ENCODE measurements around the gene CAVIN1. TPM values are rescaled to one million over a fixed set of nuclear protein-coding genes. Genes with fewer than 3 reads are reported as not detected.
"Not testable (repeated sequence)": the region's sequence is repeated elsewhere in the genome, so short reads cannot be mapped to it uniquely, and the experiment has no call there.

Gene CAVIN1
- total RNA-seq, 1 donor from 2014 or later: 7.8 TPM

DNA sequence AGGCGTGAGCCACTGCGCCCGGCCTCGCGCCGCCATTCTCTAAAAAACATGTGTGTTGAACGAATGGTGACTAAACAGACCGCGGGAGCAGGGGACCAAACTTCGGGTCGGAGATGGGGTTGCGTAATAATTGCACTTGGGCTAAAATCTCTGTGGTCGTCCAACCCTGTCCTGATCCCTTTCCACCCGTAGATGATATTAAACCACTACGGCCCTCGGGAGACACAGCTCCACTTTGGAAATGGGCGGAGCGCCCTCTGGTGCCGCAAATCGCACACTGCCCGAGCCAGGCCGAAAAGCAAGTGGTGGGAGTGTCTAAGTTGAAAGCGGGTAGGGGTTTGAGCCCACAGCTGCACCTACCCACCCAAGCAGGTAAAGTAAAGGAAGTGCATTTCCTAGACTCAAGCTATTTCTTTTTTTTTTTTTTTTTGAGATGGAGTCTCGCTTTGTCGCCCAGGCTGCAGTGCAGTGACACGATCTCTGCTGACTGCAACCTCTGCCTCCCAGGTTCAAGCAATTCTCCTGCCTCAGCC is 17.0 kb downstream of the CAVIN1 start:
- peak; percentile 52 for DNase-seq

DNA sequence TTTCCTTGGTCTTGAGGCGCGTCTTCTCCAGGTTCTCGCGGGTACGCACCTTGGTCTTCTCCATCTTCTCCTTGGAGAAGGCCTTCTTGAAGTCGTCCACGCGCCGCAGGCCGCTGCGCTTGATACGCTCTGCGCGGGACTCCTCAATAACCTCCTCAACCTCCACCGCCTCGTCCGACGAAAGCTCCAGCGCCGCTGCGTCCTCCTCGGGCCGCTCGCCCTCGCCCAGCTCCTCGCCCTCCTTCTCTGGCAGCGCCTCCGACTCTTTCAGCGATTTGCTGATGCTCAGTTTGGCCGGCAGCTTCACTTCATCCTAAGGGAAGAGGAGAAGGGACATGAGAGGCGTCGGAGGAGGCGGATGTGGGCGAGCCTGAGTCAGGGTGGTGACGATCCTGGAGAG is 18.0 kb downstream of the CAVIN1 start:
- DNase-seq: no peak

DNA sequence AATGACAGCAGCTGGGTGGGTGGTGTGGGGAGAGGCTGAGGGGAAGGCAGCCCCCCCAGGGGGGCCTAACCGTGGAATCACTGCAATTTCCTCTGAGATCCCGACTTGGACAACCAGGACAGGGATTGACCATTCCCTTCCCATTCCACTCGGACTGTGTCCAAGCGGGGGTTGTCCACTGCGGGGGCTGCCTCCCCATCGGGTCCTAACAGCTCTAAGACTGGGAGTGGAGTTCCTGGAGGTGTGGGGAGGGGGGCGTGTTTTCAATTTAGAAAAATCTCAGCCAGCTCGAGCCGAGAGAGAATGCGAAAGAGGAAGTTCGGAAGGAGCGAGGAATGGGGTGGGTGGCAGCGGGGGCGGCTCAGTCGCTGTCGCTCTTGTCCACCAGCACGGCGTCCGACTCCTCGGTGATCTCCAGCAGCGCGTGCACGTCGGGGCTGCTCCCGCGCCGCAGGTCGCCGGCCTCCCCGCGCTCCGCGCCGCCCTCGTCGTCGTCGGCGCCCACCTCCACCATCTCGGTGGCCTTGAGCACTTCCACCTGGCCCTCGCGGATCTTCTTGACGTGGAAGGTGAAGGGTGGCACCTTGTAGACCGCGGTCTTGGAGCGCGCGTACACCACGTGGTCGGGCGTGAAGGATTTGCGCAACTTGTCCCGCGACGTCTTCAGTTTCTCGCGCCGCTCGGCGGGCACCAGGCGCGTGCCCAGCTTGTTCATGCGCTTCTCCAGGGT is 18.6 kb downstream of the CAVIN1 start:
- no peak for DNase-seq

DNA sequence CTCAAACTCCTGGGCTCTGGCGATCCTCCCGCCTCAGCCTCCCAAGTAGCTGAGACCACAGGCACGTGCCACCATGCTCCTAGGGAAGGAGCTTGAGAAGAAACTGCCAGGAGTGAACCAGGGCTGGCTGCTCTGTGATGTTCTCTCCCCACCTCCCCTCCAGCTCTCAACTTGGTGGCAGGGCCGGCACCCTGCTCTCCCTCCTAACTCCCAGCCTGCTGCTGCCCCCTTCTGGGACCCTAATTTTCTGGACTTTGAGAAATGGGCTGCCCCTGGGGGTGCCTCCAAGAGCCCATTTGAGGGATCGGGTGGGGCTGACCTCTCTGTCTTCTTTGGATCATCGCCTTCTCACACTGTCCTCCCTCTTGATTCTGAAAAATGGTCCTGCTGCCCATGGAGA is 19.9 kb downstream of the CAVIN1 start:
- DNase-seq: no peak

DNA sequence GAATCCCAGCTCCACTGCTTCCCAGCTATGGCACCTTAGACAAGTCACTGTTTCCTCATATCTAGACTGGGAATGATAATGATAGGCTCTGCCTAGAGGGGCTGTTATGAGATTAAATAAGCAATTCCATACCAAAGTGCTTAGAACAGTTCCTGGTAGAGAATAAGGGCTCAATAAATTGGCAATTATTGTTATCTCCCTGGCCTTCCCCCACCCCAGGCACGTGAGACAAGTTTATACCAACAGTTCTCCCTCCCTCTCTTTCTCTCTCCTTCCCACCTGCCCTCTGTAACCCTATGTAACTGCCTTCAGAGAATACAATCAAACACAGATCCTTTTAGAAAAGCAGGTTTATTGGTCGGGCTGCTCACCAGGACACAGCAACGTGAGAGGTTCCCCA is 20.9 kb downstream of the CAVIN1 start:
- no peak for DNase-seq

DNA sequence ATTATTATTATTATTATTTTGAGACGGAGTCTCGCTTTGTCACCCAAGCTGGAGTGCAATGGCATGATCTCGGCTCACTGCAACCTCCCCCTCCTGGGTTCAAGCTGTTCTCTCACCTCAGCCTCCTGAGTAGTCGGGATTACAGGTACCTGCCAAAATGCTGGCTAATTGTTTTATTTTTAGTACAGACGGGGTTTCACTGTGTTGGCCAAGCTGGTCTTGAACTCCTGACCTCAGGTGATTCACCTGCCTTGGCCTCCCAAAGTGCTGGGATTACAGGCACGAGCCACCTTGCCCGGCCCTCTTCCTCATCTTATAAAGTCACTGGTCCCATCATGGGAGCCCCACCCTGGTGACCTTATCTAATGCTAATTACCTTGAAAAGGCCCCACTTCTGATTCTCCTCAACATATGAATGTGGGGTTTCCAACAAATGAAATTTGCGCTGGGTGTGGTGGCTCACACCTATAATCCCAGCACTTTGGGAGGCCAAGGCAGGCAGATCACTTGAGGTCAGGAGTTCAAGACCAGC is 22.1 kb downstream of the CAVIN1 start:
- DNase-seq: not testable (repeated sequence)

DNA sequence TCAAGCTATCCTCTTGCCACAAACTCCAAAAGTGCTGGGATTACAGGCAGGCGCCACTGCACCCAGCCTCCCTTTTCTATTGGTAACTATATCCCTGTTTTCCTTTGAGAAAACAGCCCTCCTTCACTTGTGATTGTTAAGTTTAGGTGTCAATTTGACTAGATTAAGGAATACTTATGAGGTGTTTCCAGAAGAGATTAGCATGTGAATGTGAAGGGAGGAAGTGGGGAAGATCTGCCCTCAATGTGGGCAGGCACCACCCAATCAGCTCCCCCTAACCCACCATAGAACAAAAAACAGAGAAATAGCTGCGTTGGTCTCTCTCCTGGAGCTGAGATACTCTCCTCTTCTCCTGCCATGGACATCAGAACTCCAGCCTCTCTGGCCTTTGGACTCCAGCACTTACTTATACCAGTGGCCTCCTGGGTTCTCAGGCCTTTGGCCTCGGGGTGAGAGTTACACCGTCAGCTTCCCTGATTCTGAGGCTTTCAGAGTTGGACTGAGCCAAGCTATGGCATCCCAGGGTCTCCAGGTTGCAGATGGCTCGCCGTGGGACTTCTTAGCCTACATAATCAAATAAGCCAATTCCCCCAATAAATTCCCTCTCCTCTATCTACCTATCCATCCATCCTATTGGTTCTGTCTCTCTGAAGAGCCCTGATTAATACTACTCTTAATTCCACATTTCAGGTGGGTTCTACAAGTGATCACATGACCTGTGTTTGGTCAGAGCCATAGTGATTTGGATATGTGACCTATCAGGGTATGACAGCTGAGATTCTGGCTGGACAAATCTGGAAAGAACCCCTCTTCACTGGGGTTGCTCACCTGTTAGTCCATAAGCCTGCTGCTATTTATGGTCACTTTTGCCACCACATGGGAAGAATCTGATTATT is 22.9 kb downstream of the CAVIN1 start:
- no peak for DNase-seq

DNA sequence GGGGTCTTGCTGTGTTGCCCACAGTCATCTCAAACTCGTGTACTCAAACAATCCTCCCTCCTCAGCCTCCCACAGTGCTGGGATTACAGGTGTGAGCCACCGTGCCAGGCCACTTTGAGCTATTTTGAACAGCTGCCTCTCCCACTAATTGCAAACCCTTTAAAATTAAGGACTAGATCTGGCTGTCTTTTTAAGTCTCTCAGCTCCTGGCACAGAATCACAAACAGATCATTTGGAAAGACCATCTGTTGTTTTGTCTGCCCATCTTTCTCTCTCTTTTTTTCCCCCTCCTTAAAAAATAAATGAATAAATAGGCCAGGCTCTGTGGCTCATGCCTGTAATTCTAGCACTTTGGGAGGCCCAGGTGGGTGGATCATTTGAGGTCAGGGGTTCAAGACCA is 23.9 kb downstream of the CAVIN1 start:
- DNase-seq: no peak

DNA sequence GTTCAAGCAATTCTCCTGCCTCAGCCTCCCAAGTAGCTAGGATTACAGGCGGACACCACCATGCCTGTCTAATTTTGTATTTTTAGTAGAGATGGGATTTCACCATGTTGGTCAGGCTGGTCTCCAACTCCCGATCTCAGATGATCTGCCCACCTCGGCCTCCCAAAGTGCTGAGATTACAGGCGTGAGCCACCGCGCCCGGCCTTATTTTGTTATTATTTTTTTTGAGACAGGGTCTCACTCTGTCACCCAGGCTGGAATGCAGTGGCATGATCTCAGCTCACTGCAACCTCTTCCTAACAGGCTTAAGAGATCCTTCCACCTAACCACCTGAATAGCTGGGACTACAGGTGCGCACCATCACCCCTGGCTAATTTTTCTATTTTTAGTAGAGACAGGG is 27.5 kb downstream of the CAVIN1 start:
- not testable (repeated sequence) for DNase-seq

DNA sequence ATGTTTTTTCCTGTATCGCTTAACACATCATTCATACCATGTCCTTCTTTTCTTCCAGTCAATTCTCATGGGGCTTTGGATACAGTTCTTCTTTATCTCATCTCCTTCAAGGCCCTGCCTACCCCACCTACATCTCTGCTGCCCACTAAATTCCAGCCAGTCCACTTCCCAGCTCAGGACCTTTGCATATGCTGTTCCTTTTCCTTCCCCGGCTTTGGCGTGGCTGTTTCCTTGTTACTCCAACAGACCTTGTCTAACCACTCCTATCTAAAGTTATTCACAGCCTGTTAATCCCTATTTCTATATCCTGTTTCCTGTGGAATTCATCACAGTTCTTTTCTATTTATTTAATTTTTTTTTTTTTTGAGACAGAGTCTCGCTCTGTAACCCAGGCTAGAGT is 28.2 kb downstream of the CAVIN1 start:
- no peak for DNase-seq

DNA sequence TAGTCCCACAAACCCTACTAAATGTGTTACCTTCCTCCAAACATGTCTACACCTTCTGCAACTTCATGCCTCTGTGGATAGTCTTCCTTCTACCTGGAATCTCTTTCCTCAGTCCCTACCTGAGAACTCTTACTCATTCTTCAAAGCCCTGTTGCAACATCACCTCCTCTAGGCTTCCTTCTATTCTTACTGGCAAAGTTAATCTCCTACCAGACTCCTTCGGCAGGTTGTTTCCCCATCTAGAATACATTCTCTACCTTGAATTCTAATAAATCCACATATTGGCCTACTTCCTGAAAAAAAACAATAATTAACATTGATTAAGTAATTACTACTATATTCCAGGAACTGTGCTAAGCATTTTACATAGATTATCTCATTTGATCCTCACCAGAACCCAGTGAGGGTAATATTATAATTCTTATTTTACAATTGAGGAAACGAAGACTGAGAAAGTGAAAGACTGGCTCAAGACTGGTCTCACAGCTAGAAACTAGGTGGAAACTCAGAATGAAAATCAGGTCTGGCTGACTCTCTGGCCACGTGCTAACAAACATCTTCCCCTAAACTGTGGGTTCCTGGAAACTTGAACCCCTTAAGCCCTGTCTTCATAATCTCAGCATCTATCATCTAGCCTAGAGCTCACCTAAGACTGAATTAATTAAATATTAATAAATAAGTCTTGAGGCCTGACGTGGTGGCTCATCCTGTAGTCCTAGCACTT is 30.2 kb downstream of the CAVIN1 start:
- DNase-seq: no peak

DNA sequence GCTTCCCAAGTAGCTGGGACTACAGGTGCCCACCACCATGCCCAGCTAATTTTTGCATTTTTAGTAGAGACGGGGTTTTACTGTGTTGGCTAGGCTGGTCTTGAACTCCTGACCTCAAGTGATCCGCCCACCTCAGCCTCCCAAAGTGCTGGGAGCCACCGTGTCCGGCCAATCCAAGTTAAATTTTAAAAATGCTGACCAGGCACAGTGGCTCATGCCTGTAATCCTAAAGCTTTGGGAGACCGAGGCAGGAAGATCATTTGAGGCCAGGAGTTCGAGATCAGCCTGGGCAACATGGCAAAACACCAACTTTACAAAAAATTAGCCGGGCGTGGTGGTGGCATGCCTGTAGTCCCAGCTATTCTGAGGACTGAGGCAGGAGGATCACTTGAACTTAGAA is 31.6 kb downstream of the CAVIN1 start:
- not testable (repeated sequence) for DNase-seq

DNA sequence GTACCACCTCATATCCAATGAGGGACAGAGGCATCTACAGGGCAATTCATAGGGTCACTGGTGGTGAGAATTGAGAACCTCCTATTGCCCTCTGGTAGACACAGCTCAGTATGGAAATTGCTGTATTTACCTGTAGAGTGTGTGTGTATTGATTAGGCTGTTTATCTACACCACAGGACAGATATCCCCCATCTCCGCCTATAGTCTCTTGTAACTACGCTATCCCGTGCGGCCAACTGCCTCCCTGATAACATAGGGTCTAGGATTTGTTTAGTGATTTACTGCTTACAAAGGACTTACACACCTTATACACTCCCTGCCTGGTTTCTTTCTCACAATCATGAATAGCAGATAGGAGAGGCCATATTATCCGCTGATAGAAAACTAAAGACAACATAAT is 33.2 kb downstream of the CAVIN1 start:
- DNase-seq: no peak

DNA sequence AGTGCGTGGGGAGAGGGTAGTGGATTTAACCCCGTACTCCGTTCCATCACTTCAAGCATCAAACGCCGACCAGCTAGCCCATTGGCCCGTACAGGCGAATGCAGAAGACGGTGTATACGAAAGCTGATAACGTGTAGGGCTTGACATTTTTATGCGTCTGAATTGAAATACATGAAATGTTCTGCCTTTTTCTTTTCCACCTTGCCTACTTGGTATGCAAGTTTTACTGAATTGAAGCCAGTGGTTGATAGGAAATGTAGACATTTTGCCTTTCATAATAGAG is 34.0 kb downstream of the CAVIN1 start:
- DNase-seq: no peak

DNA sequence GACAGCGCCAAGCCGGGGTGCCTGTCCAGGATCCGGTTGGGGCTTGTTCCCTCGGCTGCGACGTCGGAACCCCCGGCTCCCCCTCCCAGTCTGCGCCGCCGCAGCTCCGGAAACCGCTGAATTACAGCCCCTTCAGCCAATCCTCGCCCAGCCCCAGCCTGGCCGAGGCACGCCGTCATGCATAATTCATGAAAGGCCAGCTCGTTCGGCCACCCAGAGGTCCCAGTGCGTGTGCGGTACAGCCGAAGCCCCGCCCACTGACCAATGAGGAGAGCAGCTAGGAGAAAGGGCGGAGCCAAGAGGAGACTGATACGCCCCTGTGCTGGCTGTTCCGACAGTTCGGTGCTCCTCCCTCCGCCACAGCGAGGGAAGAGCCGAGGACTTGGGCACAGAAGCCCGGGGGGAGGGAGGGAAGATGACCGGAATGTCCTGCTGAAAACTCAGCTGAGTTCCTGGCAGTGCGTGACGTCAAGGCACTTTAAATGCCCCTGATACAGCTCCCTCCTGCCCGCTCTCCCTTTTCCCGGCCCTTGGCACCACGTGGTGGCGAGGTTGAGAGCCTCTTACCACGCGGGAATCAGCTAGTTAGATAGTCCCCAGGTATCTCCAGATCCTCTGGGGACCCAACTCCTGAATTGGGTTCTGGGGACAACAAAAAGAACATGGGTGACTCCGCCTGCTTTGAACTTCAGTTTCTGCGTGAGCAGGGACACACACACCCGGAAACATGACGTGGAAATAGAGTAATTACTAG is 34.5 kb downstream of the CAVIN1 start, which contains the start of gene STAT3:
TSS of gene STAT3 (minus strand) at position 62 of the 754 bp plus-strand sequence. CDS start 39,926 bp downstream, outside the sequence.
- DNase-seq: peak; percentile 100

DNA sequence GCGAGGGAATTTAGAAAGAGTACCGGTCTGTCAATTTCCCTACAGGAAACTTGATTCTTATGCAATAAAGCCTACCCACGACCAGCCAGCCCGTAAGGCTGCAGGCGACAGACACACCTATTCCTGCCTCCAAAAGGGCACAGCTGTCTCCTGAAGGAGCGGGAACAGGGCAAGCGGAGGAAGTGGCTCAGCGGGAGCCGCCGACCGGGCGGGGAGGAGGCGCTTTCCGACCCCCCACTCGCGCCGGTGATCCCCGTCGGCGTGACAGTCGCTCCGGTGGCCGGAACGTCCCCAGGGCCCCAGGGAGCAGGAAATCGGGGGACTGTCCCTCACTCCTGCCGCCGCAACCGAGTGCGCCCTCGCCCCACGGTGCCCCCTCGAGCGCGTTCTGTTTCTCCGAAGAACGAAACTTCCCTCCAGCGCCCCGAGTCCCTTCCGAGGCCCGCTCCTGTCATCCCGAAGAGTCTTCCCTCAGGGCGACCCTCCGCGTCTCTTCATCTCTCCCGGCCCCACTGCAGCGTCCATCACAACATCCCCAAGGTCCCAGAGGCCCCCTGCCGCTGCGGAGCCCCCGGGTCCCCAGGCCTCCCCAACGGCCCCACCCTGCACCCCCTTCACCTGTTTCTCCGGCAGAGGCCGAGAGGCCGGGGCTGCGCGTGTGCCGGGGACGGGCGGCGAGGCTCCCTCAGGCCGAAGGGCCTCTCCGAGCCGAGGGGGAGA is 35.2 kb downstream of the CAVIN1 start:
- DNase-seq: no peak

DNA sequence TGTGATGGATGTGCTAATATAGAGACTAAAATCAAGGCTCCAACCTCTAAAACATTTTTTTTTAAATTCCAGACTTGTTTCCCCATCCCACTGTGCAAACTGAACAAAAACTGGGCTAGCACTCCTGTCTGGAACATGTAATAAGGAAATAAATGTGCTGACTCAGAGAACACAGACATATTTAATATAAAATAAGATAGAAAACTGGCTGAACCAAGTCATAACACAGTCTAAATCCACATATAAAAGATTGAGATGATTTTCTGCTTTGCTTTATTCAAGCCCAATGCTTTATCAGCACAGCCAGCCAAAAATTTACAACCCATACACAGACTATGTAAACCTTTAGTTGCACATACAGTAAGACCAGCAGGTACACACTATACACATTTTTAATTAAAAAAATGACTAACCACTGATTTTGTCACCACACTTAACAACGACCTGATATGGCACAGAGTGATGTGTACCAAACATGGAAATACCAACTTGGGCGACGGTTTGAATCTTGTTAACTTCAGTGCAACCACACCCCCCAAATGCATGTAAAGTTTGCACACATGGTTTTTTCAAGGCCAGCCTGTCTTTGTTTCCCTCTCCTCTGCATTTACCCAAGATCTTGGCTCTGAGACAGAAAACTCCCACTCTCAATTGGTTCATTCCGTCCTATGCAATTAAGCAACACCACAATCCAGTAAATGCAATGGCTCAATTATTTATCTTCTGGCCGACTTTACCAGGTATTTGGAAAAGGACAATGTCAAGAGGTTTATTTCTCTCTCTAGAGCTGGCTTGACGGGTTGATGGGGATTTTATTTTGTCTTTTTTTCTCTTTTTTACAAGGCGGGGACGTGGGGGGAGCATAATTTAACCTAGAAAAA is 36.0 kb downstream of the CAVIN1 start:
- no peak for DNase-seq

DNA sequence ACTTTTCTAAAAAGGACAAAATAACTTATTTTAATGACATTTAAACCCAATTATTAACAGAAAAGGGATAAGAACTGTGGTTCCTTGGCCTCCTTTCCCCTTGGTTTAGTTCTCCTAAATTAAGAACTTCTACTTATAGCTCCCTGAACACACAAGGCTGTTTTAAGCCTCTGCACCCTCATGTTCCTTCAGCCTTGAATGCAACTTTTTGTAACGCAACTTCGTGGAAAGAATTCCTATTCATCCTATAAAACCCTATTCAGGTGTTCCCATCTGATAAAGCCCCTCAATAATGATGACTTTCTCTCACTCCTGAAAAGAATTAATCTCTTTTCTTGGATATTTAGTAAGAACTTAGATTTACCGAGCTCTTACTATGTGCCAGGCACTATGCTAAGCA is 41.2 kb downstream of the CAVIN1 start:
- no peak for DNase-seq

DNA sequence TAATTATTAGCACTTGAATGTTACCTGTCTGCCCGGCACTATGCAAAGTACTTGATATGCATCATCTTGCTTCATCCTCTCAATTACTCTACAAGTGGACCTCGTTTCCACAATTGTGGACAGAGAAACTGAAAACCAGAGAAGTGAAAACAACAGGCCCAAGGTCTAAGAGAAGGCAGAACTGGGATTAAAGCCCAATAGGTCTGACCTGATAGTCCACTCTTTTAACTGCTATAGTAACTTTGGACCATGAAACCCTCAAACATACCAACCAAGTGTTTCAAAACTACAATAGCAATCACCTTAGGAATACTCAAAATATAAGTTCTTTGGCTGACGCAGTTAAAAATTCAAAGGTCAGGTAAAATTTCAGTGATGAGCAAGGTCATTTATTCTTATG is 42.1 kb downstream of the CAVIN1 start:
- no peak for DNase-seq

DNA sequence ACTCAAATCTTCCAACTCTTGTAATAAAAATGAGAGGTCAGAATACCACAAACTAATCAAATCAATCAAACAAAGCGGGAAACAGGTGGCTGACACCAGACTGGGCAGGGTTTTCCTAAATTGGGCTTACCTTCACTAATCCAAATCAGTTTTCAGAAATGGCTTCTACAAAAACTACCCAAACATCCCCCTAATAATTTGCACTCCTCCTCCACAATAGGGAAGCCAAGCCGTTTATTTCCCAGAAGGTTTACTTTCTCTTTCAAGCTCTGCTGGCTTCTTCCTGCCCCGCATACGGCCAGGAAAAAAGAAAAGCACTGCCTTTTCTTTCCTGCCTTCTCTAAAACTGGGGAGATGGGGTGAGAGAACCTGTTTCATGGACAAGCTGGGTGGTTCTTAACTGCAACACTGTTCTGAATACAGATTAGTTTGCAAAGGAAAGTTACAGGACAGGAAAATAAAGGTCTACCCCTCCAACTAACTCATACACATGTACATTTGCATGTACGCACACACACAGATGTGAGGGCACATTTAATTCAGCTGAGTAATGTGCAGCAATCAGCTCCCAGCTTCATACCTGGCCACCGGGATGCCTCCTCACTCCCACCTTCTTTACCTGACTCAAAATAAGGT is 44.0 kb downstream of the CAVIN1 start:
- DNase-seq: no peak
